HEK293 (cell line): ENCODE data around the gene AGK.

Experiments
- CTCF ChIA-PET: fragments of 350-600 bp; formaldehyde crosslinking; extraction: SDS; loops from one replicate; lab custom pipeline; 2021; ENCODE audit warnings: antibody characterized with exemption; lab: Yijun Ruan, JAX
- POLR2A ChIA-PET: fragments of 300-600 bp; formaldehyde crosslinking; extraction: SDS; loops from one replicate; lab custom pipeline; 2020; ENCODE audit warnings: antibody characterized with exemption, inconsistent platforms; lab: Yijun Ruan, JAX
- H3K27ac ChIP-seq: fragments of 200-500 bp; sonication (Bioruptor generic); 2 replicates; pipeline ENCODE4 v1.5.1; 2014; ENCODE audit warnings: low read depth, low read length, control low read depth, inconsistent platforms; ENCODE audit errors: extremely low read depth
- H3K36me3 ChIP-seq, 2 experiments: fragments of 200-500 bp in 1 of 2; sonication (Bioruptor generic) in 1 of 2; 1 replicate in 1 of 2; 2 replicates in 1 of 2; pipeline ENCODE4 v1.5.1; 2014 to 2017; ENCODE audit warnings: inconsistent platforms in 2 of 2, low read length in 2 of 2; ENCODE audit not compliant: control insufficient read depth in 2 of 2, insufficient read depth in 1 of 2
- H3K4me1 ChIP-seq: fragments of 200-500 bp; sonication (Bioruptor generic); 2 replicates; pipeline ENCODE4 v1.5.1; 2014; ENCODE audit warnings: mild to moderate bottlenecking, low read length, inconsistent platforms; ENCODE audit not compliant: control insufficient read depth, insufficient read depth
- H3K4me3 ChIP-seq: 2 replicates; pipeline ENCODE4 v1.5.1; 2011; ENCODE audit warnings: low read depth, mild to moderate bottlenecking, control low read depth, low read length, moderate library complexity
- H3K9me3 ChIP-seq: fragments of 200-500 bp; sonication (Bioruptor generic); 2 replicates; pipeline ENCODE4 v1.5.1; 2014; ENCODE audit warnings: low read depth, low read length, inconsistent platforms; ENCODE audit not compliant: control insufficient read depth, insufficient read depth
- AEBP2 ChIP-seq: fragments of 450-650 bp; formaldehyde crosslinking; IDR thresholded peaks from 2 replicates; pipeline ENCODE4 v1.5.1; 2016; ENCODE audit warnings: missing biosample characterization, missing genetic modification characterization, borderline replicate concordance
- CTCF ChIP-seq: fragments of 450-650 bp; formaldehyde crosslinking; IDR thresholded peaks from 2 replicates; pipeline ENCODE4 v1.5.1; 2016; ENCODE audit warnings: missing biosample characterization, missing genetic modification characterization
- GLI2 ChIP-seq: fragments of 450-650 bp; formaldehyde crosslinking; IDR thresholded peaks from 2 replicates; pipeline ENCODE4; 2017; ENCODE audit warnings: missing biosample characterization, missing genetic modification characterization, low read depth, borderline replicate concordance
- HIC1 ChIP-seq: fragments of 450-650 bp; formaldehyde crosslinking; IDR thresholded peaks from 2 replicates; pipeline ENCODE4 v1.5.1; 2016; ENCODE audit warnings: missing biosample characterization, missing genetic modification characterization
- KLF16 ChIP-seq: fragments of 450-650 bp; formaldehyde crosslinking; IDR thresholded peaks from 2 replicates; pipeline ENCODE4 v1.5.1; 2017; ENCODE audit warnings: missing biosample characterization, missing genetic modification characterization
- MYNN ChIP-seq: fragments of 450-650 bp; formaldehyde crosslinking; IDR thresholded peaks from 2 replicates; pipeline ENCODE4 v1.5.1; 2016; ENCODE audit warnings: missing biosample characterization, missing genetic modification characterization, borderline replicate concordance
- MZF1 ChIP-seq: fragments of 450-650 bp; formaldehyde crosslinking; IDR thresholded peaks from 2 replicates; pipeline ENCODE4 v1.5.1; 2017; ENCODE audit warnings: missing biosample characterization, missing genetic modification characterization, borderline replicate concordance
- PRDM6 ChIP-seq: fragments of 450-650 bp; formaldehyde crosslinking; IDR thresholded peaks from 2 replicates; pipeline ENCODE4 v1.5.1; 2017; ENCODE audit warnings: missing biosample characterization, missing genetic modification characterization
- ZBTB1 ChIP-seq: fragments of 450-650 bp; formaldehyde crosslinking; IDR thresholded peaks from 2 replicates; pipeline ENCODE4 v1.5.1; 2016; ENCODE audit warnings: missing biosample characterization, missing genetic modification characterization
- ZBTB48 ChIP-seq: fragments of 450-650 bp; formaldehyde crosslinking; IDR thresholded peaks from 2 replicates; pipeline ENCODE4 v1.5.1; 2016; ENCODE audit warnings: missing biosample characterization, missing genetic modification characterization
- ZBTB8A ChIP-seq: fragments of 450-650 bp; formaldehyde crosslinking; IDR thresholded peaks from 2 replicates; pipeline ENCODE4 v1.5.1; 2016; ENCODE audit warnings: missing biosample characterization, missing genetic modification characterization
- ZNF366 ChIP-seq: fragments of 450-650 bp; formaldehyde crosslinking; conservative IDR thresholded peaks from 2 replicates; pipeline ENCODE4 v1.5.1; 2016; ENCODE audit warnings: missing biosample characterization, missing genetic modification characterization
- ZNF48 ChIP-seq: fragments of 450-650 bp; formaldehyde crosslinking; IDR thresholded peaks from 2 replicates; pipeline ENCODE4 v1.5.1; 2016; ENCODE audit warnings: missing biosample characterization, missing genetic modification characterization
- ZNF521 ChIP-seq: fragments of 450-650 bp; formaldehyde crosslinking; IDR thresholded peaks from 2 replicates; pipeline ENCODE4 v1.5.1; 2017; ENCODE audit warnings: missing biosample characterization, mild to moderate bottlenecking, missing genetic modification characterization
- ZNF529 ChIP-seq: fragments of 450-650 bp; formaldehyde crosslinking; IDR thresholded peaks from 2 replicates; pipeline ENCODE4 v1.5.1; 2017; ENCODE audit warnings: missing genetic modification characterization, missing biosample characterization; ENCODE audit not compliant: insufficient replicate concordance
- ZNF585B ChIP-seq: fragments of 450-650 bp; formaldehyde crosslinking; IDR thresholded peaks from 2 replicates; pipeline ENCODE4 v1.5.1; 2016; ENCODE audit warnings: missing biosample characterization, missing genetic modification characterization
- ZNF621 ChIP-seq: fragments of 450-650 bp; formaldehyde crosslinking; IDR thresholded peaks from 2 replicates; pipeline ENCODE4 v1.5.1; 2017; ENCODE audit warnings: missing biosample characterization, missing genetic modification characterization
- ZNF654 ChIP-seq: fragments of 450-650 bp; formaldehyde crosslinking; IDR thresholded peaks from 2 replicates; pipeline ENCODE4 v1.5.1; 2016; ENCODE audit warnings: low read depth, missing biosample characterization, missing genetic modification characterization
- ZNF791 ChIP-seq: fragments of 450-650 bp; formaldehyde crosslinking; IDR thresholded peaks from 2 replicates; pipeline ENCODE4 v1.5.1; 2016; ENCODE audit warnings: missing biosample characterization, missing genetic modification characterization
- ZNF843 ChIP-seq: fragments of 450-650 bp; formaldehyde crosslinking; IDR thresholded peaks from 2 replicates; pipeline ENCODE4 v1.5.1; 2016; ENCODE audit warnings: missing biosample characterization, missing genetic modification characterization

AGK gene

GRCh38 chr7:141654551-141654950 is 103.3 kb downstream of the AGK start (continued):
- TF ChIP-seq ZNF48 (tag by site-specific recombination), result no peak
- no peak for TF ChIP-seq HIC1 (tag by site-specific recombination)
- TF ChIP-seq CTCF (tag by site-specific recombination), result peak; percentile 69
- TF ChIP-seq ZNF621, result no peak
- TF ChIP-seq ZNF843, result no peak
- TF ChIP-seq MYNN (tag by site-specific recombination), result no peak
- no peak for TF ChIP-seq KLF16 (tag by site-specific recombination)
- TF ChIP-seq MZF1 (tag by site-specific recombination), result 0 out of 2 replicates have a peak, but pooled peaks have one; percentile 38
- TF ChIP-seq ZNF366 (tag by site-specific recombination), result no peak
- no peak for TF ChIP-seq ZNF529 (tag by site-specific recombination)
- no peak for TF ChIP-seq ZBTB48 (tag by site-specific recombination)
- no peak for TF ChIP-seq GLI2 (tag by site-specific recombination)
- no peak for TF ChIP-seq ZBTB1
- peak; percentile 82 for TF ChIP-seq ZNF654 (tag by site-specific recombination)
- no peak for TF ChIP-seq ZNF791
- TF ChIP-seq ZNF521 (tag by site-specific recombination), result no peak
- no peak for TF ChIP-seq ZNF585B (tag by site-specific recombination)
- no peak for TF ChIP-seq PRDM6 (tag by site-specific recombination)
- no peak for TF ChIP-seq AEBP2 (tag by site-specific recombination)

- H3K27ac ChIP-seq, result no peak overlapping the region
- POLR2A ChIA-PET, result no interaction called here
- CTCF ChIA-PET, result interaction anchor here (1.8 kb wide), 1 partner anchor 126 kb away, joined by 7 read pairs; no protein-coding TSS in a partner anchor
- no peaks in the 10 kb centered on the region for H3K4me1 ChIP-seq
- H3K9me3 ChIP-seq, result no peaks in the 10 kb centered on the region
- H3K36me3 ChIP-seq, result peaks cover 0 to 82% of the 10 kb centered on the region in 2 experiments; a peak in 1 of 3 replicates
- TF ChIP-seq ZNF843 (no peak), ZBTB8A (tag by site-specific recombination) (no peak)
- H3K4me3 ChIP-seq, result no peak overlapping the region
These were observed 108.3 kb downstream of the AGK start for GRCh38 chr7:141659501-141659900.
